ENCODE results near the gene ZNF766.
"Not testable (repeated sequence)": the region's sequence is repeated elsewhere in the genome, so short reads cannot be mapped to it uniquely, and the experiment has no call there.

The ZNF766 gene

GRCh38 chr19:52273301-52273700 lies 3.9 kb downstream of the ZNF766 start:
- no peak for DNase-seq (ENCODE audit: extremely low spot score)
- TF ChIP-seq CTCF (IDR thresholded peaks at IDR 0.05; ENCODE audit: control extremely low read depth, extremely low read depth, low read depth, missing control alignments): no peak
- ChIA-PET POLR2A (no interaction called here), CTCF (interaction anchor here (0.9 kb wide), 1 partner anchor 12 kb away, joined by 3 read pairs; no protein-coding TSS in a partner anchor)

GRCh38 chr19:52274191-52274590 lies 4.8 kb downstream of the ZNF766 start:
- no peak for TF ChIP-seq CTCF (IDR thresholded peaks at IDR 0.05; ENCODE audit: control extremely low read depth, extremely low read depth, low read depth, missing control alignments)
- CTCF ChIA-PET: interaction anchor here (0.9 kb wide), 1 partner anchor 11 kb away, joined by 3 read pairs; no protein-coding TSS in a partner anchor
- POLR2A ChIA-PET: no interaction called here
- DNase-seq (ENCODE audit: extremely low spot score): no peak

DNA sequence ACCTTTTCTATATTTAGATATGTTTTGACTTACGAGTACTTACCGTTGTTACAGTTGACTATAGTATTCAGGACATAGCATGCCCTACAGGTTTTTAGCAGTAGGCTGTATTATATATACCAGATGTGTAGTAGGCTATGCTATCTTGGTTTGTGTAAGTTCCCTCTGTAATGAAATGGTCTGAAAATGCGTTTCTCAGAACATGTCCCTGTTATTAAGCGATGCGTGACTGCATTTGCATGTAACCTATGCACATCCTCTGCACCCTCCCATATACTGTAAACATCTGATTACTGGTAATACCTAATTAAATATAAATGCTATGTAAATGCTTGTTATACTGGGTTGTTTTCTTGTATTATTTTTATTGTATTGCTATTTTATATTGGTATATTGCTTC lies 6.6 kb downstream of the ZNF766 start:
- ChIA-PET CTCF (no interaction called here), POLR2A (no interaction called here)
- no peak for TF ChIP-seq CTCF (IDR thresholded peaks at IDR 0.05; ENCODE audit: control extremely low read depth, extremely low read depth, low read depth, missing control alignments)
- no peak for DNase-seq (ENCODE audit: extremely low spot score)

- POLR2A ChIA-PET: no interaction called here
- no peak for DNase-seq (ENCODE audit: extremely low spot score)
- CTCF ChIA-PET: no interaction called here
- TF ChIP-seq CTCF (IDR thresholded peaks at IDR 0.05; ENCODE audit: control extremely low read depth, extremely low read depth, low read depth, missing control alignments): no peak
Observed at GRCh38 chr19:52277471-52277870, 8.1 kb downstream of the ZNF766 start.

- CTCF ChIA-PET: no interaction called here
- POLR2A ChIA-PET: no interaction called here
- TF ChIP-seq CTCF (IDR thresholded peaks at IDR 0.05; ENCODE audit: control extremely low read depth, extremely low read depth, low read depth, missing control alignments): no peak
- no peak for DNase-seq (ENCODE audit: extremely low spot score)
Observed at GRCh38 chr19:52286256-52286655, 16.9 kb downstream of the ZNF766 start.

GRCh38 chr19:52291781-52292180 lies 22.4 kb downstream of the ZNF766 start:
- CTCF ChIA-PET: no interaction called here
- DNase-seq (ENCODE audit: extremely low spot score): no peak
- POLR2A ChIA-PET: interaction anchor here (0.7 kb wide), 1 partner anchor 64 kb away, joined by 4 read pairs; no protein-coding TSS in a partner anchor
- no peak for TF ChIP-seq CTCF (IDR thresholded peaks at IDR 0.05; ENCODE audit: control extremely low read depth, extremely low read depth, low read depth, missing control alignments)

DNA sequence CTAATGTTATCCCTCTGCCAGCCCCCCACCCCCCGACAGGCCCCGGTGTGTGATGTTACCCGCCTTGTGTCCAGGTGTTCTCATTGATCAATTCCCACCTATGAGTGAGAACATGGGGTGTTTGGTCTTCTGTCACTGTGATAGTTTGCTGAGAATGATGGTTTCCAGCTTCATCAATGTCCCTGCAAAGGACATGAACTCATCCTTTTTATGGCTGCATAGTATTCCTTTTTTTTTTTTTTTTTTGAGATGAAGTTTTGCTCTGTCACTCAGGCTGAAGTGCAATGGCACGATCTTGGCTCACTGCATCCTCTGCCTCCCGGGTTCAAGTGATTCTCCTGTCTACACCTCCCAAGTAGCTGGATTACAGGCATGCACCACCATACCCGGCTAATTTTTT lies 23.6 kb downstream of the ZNF766 start:
- DNase-seq (ENCODE audit: extremely low spot score); POLR2A ChIA-PET; CTCF ChIA-PET: not testable (repeated sequence)
